Epidermal melanocyte (primary cell): ENCODE data around the gene FARS2.

Source experiments
- DNase-seq: peaks from one replicate; pipeline ENCODE4 v3.0.0; 2011; ENCODE audit warnings: low spot score; ENCODE audit not compliant: insufficient read length

Gene FARS2

DNA sequence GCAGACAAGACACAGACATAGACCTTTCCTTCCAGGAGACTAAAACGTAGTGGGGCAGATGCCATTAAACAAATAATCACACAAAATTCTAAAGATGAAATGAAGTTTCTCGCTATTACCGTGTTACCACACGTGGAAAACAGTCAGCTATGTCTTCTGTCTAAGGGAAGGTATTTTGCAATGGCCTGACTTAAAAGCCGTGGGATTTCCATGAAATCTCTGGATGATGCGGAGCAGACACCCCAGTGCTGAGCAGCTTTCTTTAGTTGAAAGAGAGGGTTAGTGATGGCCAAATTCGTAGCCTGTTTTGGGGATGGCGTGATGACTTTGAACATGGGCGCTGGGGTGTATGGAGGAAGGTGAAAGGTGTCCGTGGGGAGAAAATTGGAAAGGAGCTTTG, 463.6 kb downstream of the FARS2 start:
- no peak for DNase-seq

DNA sequence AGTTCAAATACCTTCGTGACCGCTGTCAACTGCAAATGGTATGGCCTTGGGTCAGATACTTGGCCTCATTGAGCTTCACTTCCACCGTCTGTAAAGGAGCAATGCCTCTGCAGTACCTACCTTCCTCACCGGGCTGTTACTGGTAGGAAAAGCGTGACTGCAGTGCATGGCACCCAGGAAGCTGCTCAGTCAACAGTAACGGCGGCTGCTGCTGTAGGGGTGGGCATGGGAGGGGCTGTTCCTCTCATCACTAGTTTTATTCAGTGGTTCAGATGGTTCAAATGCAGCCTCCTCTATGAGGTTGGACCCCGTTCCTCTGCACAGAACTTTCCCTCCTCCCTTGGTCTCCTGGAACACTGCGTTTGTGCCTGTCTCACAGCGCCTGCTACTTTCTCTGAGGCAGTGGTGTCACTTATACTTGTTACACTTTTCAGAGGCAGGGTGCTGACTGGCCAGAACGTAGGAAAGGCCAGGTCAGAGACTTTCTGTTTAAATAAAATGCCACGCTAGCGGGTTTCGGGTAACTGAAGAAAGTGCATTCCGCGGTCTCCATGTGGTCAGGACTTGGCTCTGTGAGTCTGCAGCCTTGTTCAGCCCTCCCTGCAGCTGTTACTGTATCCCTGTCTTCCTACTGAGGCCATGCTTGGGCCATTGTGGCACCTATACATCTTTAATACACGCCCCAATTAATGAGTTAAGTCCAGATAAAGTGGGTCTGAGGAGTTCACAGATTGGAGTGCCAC, 465.8 kb downstream of the FARS2 start:
- no peak for DNase-seq

DNA sequence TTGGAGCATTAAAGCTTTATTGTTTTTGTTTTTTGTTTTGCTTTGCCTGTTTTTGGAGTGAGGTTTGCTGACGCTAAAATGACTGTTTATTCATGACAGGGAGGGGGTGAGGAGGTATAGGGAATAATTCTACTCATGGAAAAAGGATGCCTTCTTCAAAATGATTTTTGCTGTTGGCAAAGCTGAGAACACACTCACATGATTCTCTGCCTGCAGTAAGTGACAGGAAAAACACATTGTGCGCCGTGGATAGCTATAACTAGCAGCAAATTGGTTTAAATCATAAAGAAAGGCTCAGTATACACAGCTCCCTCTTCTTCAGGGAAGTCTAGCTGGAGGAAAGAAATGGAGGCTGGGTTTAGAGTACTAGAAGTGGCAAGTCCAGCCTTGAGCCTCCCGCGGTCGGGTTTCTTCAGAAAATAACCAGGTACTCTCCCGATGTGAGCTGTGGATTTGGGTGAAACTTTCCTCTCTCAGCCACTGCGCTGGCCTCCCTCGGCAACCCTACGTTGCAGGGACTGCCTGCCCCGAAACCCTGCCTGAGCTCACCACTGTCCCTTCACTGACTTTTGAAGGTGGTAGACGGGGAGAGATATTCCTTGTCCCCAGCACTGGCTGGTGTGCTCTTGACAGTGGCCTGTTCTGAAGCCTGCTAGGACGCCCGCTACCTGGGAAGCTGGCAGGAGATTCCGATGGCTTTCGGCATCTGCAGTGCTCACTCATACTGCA, 467.2 kb downstream of the FARS2 start:
- no peak for DNase-seq

DNA sequence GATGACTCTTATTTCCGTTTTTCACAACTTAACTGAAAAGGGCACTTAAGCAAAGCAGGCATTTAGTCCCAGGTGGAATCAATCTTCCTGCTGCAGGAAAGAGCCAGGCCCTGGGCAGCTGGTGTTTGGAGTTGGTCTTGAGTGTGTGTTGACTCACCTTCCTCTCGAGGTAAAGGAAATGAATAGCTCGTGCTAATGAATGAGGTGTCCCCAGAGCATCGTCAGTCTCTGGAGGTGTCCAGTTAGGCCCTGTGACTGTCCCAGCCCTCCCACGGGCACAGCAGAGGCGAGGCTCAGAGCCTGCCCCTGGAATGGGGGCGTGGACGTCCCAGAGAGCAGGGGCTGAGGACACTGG, 467.7 kb downstream of the FARS2 start:
- no peak for DNase-seq

DNA sequence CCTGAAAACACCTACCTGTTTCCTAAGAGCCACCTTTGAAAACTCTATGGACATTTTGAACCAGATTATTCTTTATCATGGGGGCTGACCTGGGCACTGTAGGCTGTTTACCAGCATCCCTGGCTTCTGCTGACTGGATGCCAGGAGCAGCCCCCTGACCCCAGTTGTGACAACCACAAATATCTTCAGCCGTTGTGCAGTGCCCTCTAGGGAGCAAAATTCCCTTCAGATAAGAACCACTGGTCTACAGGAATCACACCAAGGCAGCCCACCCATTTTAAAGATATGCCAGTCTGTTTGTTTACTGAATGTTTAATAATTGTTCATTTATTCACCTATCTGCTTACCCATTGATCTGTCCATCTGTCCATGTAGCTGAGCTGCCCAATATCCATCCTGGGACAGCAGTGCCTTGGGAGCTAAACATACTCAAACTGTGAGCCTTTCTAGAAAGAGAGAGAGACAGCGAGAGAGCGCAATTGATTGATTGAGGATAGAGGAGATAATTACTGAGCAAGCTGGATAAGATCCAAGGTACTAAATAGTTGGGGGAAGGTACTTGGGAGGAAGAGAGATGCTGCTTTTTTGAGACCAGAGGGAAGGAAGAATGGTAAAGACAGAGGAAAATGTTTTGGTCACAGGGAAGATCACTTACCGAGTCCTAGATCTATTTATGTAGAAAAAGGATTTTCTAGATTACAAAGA, 468.7 kb downstream of the FARS2 start:
- DNase-seq: no peak

DNA sequence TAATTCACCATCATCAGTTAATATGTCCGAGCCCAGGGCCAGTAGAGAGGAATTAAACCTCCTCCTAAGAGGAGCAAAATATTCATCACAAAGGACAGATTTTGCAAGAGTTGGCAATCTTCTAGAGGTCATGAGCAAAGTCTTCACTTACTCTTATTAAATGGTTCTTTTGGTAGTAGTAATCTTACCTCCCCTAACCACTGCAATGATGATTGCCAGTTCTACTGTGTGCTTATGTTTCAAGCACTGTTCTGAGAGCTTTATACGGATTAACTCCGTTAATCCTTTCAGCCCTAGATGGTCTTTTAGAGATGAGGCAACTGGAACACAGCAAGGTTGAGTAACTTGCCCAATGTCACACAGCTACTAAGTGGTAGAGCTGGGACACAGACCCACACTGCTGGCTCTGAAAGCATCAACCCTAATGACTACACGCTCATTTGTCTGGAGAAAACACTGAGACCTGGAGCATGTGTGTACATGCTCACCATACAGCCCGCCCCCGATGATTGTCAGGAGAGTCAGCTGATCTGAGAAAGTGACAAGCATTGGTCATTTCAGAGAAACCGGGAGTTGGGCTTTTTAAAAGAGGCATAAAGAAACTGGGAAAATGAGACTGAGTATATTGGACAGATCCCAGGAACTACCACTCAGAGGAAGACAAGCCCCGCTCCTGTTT, 469.4 kb downstream of the FARS2 start:
- no peak for DNase-seq

DNA sequence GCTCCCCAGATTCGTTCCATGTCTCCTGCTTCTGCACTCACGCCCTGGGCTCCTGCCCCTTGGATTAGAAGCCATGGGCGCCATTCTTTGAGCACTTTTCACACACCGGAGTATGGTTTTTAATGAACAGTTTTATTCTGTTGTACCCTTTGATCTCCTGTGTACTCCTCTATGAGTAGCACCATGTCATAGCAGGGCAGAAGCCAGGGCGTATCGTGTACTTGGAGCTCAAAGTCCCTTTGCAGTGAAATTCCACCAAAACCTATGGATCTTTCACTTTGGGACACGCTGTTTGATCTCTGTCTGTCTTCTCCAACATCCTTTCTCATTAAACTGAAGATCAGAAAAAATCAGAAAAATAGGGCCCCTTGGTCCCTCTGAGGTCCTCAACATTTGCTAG, 470.1 kb downstream of the FARS2 start:
- DNase-seq: no peak

DNA sequence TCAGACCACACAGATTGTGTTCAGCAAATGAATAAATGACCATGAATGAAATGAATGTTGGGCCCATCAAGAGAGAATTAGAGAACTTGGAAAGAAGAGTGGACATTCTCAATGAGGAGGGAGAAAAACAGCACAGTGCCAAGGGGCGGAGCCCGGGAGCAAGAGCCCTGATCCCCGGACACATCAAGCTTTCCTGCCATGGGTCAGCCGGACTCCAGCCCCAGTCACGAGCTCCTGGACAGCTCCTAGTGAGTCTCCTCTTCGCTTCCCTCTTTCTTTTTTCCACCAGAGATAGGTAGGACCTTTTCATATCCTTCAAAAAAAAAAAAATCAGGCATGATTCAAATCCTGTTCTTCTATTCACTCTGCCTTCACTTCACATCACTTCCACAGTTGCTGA, 471.2 kb downstream of the FARS2 start:
- no peak for DNase-seq

DNA sequence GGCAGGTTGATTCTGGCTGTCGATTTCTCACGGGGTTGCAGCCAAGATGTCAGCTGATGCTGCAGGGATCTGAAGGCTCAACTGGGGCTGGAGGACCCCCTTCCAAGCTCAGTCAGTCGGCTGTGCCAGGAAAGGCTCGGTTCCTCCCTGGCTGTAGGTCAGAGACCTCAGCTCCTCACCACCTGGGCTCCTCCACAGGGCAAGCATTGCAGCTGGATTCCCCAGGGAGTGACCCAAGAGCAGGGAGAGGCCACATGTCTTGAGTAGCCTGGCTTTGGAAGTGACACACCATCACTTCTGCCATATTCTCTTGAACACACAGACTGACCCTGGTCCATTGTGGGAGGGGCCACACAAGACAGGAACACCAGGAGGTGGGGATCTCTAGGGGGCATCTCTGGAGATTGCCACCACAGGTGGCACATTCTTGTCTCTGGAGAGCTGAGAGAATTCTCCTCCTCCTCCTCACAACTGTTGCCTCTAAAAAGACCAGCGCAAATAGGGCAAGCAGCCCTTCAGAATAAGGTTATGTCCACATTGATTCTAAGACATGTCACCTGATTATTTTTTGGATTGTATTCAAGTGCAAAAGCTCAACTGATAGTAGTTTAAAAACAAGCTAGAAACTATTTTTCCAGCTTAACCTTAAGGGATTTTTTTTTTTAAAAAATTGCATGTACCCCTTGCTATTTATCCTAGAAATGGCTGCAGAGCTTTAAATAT, 474.9 kb downstream of the FARS2 start:
- no peak for DNase-seq

DNA sequence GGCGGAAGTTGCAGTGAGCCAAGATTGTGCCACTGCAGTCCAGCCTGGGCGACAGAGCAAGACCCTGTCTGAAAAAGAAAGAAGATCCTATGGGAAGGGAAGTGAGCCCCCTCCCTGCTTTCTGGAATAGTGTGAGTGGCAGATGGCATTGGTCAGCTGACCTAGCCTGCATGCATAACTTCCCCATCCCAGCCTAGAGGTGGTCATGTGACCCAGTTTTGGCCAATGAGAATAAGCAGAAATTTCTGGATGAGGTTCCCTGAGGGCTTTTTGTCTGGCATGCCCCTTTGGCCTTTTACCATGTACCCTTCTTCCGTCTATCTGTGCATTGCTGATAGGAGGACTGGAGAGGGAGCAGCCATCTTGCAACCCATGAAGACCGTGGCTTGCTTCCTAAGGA, 476.1 kb downstream of the FARS2 start:
- DNase-seq: no peak

DNA sequence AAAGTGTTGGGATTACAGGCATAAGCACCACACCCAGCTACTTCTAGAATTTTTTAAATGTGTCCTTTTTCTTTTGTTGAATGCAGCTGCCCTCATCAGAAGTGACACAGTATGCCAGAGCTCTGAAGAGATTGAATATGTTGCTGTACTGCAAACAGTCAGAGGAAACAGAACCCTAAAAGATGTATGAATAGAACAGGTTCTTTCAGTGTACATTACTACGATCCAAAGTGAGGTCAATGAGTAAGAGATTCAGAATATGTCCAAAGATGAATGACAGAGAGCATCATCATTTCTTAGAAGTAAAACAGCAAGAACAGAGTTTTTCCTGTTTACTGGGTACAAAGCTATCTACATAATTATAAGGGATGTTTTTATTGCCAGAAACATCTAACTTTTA, 476.9 kb downstream of the FARS2 start:
- DNase-seq: no peak

DNA sequence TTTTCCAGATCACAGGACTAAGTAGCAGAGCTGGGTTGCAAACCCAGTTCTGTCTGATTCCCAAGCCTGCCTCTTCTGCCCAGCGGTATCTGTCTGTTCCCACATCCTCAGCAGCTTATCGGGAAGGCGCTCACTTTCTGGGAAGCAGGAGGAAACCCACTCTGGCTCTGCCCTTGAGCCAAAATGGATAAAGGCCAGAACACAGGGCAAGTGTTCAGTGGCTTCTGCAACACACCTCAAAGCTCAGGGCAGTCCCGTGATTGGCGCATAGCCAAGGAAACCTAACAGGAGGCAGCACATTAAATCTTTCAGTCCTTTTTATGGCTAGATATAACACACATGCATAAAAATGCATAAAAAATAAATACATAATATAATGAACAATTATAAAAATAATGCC, 483.2 kb downstream of the FARS2 start:
- no peak for DNase-seq

DNA sequence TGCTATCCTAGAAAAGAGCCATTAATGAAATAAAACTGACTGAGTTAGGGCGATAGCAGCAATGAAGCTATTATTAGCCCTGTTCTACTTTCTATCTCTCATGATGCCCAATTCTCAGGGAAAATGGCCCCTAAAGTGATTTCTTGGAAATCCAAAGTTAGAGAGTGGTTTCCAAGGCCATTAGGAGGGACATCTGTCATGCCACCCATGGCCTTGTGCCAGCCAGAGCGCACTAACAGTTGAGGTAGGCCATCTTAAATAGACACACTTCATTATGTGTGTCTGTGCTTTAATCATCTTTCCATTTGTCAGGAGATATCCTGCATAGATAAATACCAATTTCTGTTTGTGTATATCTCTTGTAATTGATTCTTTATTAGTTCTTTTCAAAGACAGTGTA, 483.8 kb downstream of the FARS2 start:
- DNase-seq: no peak

DNA sequence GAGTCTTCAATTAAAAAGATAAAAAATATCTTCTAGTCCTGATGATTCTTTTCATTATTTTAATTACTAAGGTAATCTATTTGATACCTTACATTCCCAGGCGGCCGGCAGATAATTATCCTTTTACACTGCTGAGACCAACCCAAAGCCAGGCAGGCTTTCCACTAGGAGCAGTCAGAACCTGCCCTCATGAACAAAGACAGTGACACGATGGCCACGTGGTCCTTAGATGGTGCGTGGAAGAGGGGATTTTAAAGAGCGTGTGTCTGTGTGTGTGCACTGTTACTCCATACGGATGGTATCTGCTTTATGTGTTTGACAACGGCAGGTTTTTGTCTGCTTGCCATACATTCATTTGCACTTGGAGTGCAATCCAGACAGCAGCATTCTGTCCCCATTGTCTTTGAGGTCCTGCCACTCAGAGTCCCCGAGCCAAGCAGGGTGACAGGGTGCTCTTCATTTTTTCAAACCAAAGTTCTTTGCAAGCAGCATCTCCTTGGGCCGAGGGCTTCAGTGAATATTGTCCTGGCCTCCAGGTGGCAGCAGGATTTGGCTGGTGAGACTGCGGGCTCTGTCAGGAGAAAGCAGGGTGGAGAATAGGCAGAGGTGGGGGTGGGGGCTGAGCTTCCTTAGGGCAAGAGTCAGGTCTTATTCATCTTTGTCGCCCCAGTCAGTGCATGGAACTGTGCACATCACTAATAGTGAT, 484.9 kb downstream of the FARS2 start:
- DNase-seq: no peak

DNA sequence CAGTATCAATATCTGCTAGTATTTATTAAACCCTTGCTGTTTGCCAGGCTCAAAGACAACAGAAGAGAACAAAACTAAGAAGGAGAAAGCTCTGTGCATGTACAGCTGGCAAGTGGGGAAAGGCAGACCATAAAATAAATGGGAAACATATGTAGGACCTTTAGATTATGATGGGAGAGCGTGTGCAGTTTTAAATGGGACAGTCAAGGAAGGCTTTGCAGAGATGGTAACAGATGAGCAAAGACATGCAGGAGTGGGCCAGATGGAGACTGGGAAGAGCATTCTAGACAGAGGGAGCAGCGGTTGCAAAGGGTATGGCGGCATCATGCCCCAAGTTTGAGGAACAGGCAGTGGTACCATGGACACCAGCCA, 485.4 kb downstream of the FARS2 start:
- no peak for DNase-seq

DNA sequence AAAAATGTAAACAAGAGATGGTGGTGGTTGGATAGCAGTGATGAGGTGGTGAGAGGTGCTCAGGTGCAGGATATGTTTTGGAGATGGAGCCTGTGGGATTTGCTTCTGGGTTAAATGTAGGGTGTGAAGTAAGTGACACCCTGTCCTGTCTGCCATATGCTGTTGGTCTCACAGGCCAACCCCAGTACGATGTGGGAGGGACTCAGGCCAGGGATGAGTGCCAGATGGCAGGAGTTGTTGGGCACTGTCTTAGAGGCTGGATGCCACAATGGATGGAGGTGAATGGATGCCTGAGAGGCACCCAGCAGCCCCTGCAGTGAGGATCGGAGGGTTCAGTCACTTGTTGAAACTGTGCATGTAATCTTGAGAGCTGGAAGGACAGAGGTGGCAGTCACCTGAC, 486.1 kb downstream of the FARS2 start:
- DNase-seq: no peak

DNA sequence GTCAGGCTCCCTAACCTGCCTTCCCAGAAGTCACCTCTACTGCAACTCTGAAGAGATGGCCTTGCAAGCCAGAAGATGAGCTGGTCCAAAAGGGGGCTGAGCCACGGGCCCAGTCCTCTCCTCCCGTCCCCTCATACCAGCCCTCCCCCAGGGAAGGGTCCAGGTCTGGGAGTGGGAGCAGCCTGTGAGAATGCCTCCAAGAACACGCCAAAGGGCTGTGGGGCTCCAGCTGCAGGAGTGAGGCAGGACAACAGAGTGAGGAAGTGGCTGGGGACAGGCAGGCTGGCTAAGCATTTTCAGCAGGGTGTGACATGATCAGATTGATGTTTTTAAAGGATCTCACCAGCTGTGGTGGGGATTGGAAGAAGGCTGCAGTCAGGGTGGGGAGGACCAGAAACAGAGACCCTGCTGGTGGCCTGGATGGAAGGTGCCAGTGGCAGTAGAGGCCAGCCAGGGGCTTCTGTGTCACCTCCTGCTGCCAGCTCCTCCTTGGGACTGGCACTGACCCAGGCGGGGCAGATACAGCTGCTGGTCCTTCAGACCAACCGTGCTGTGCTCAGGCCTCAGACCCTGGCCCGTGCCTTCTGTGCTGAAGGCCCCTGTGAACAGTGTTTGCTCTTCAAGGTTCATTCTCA, 487.8 kb downstream of the FARS2 start:
- no peak for DNase-seq

DNA sequence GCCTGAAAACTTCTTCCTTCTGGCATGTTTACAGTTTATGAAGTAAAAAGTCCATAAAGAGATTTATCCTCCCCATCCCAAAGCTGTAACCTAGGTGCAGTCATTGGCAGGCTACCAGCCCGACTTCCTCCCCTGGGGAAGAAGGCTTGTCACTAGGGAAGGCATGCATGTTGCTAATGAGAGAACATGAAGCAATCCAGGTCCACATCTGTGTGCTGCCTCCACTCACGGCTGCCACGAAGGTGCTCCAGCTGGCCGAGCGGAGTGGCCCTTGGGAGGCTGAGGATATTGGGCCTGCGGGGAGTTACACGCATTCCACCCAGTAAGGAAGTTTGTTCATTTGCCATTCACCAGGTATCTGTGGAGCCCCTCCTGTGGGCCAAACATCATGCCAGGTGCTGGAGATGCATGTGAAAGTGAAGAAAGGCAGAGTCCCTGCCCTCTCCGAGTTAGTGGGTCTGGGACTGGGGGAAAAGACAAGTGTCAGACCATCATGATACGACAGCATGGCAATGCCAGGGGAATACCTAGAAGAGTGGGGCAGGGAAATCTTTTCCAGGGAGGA, 488.4 kb downstream of the FARS2 start:
- no peak for DNase-seq

DNA sequence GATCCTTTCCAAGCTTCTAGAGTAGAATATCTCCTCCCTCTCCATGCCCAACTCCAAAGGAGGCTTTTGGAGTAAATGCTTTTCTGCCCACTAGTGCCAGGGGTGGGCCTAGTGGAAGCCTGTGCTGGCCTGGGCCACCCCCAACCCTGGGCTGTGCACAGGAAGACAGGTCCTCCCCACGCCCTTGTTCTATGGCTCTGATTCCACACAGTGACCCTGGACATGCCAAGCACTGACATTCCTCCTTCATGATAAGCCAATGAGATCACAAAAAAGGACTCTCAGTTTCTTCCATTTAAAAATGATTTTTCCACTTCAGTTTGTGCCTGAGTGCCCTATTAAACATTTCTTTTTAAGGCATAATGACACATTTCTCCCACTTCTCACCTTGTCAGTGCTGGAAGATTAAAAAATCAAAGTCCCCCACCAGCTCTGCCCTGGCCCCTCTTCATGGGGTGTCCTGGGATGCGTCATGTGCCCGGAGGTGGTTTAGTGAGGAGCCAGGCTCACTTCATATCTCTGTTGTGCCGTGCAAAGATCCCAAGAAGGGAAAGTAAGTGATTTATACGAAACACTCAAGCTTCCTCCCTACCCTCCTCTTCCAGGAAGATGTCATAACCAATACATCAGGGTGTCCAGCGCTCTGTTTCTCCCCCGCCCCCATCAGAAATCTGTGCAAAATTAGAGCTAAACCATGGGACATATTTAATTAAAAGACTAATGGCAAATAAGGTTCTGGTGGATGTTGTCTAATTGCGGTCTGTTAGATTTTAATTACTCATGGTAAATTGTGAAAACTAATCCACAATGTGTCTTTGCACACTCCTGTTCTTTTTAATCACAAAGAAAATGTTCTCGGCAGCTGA, 490.4 kb downstream of the FARS2 start:
- DNase-seq: no peak
